GM21360 (cell line): ENCODE measurements around the gene SLC25A47.
A peak's percentile ranks its signal among the peaks of the same experiment; 100 is the strongest.

Source experiments
- ATAC-seq: cut with Tn5 transposase; IDR thresholded peaks from one replicate; pipeline ENCODE4 v1.9.1; 2021; ENCODE audit warnings: mild to moderate bottlenecking, moderate library complexity; ENCODE audit not compliant: unreplicated experiment

Gene SLC25A47

DNA sequence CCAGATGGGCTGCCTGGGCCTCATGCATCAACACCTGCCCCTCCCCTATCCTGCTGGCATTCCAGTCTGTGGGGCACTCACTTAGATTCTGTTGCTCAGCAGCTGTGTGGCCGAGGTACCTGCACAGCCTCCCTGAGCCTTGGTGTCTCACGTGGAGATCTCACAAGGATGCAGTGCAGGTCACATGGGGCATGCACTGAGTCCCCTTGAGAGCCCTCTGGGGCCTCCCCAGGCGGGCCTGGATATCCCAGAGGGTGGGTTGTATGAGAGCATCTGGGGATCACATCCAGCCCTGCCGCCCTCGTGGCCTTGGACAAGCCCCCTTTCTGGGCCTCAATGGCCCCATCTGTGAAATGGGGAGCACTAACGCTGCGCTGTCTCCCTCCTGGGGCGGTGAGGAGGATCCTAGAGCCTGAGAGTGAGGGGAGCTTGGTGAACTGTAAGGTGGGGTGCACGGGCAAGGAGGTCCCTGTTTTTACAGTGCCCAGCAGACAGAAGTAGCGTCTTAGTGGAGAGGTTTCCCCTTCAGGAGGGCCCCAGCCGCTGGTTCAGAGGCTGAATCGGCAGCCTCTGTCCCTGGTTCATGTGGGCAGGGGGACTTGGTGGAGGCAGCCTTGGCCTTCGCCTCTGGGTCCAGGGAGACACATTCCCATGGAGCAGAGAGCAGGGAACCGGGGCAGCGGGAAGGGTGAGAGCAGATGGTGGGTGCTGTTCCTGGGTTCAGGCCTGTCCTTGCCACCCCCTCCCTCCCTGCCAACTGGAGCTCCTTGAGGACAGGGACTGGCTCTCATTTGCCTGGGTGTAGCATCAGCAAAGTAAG, 791 bp upstream of the SLC25A47 start:
- ATAC-seq, result no peak

GRCh38 chr14:100323942-100324307, 786 bp downstream of the SLC25A47 start:
- ATAC-seq, result no peak

DNA sequence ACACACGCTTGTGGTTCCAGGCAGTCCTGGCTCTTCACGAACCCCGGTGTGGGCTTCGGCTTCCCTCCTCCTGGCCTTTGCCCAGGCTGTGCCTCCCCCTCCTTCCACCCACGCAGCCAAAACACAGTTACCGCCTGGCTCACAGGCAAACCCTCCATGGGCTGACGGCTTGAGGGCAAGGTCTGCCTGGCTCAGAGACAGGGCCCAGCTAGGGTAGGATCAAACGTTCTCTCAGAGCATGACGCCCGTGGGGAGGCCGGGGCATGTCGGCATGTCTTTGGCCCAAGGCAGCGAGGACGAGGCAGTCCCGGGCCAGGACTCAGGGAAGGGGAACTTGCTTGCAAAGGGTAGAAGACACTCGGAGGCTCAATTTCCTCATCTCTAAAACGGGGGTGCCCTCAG, 2.1 kb downstream of the SLC25A47 start:
- ATAC-seq, result no peak

DNA sequence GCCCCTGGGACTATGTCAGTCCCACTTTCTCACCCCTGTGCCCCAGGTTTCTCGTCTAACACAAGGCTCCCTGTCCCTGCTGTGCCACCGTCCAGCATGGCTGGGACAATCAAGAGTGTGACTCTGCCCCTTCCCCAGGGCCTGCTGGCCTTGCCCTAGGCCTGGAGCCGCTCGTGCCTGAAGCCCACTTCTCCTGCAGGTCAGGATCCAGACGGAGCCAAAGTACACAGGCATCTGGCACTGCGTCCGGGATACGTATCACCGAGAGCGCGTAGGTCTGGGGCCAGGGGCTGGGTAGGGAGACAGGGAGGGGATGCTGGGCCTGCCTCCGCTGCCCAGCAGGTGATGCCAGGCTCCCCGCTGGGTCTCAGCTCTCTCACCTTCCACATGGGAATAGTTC, 2.8 kb downstream of the SLC25A47 start:
- ATAC-seq, result no peak

DNA sequence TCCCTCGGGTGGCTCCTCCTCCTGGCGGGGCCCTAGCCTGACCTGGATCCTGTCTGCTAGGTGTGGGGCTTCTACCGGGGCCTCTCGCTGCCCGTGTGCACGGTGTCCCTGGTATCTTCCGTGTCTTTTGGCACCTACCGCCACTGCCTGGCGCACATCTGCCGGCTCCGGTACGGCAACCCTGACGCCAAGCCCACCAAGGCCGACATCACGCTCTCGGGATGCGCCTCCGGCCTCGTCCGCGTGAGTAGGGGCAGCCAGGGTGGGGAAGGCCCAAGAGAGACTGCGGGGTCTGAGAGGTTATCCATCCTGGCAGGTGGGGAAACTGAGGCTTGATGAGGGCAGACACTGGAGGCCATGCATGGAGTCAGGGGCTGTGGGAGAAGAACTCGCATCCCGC, 4.0 kb downstream of the SLC25A47 start:
- no peak for ATAC-seq

- no peak for ATAC-seq
These were observed 5.5 kb downstream of the SLC25A47 start for GRCh38 chr14:100328495-100329163.

GRCh38 chr14:100329233-100330006, 6.3 kb downstream of the SLC25A47 start:
- no peak for ATAC-seq

DNA sequence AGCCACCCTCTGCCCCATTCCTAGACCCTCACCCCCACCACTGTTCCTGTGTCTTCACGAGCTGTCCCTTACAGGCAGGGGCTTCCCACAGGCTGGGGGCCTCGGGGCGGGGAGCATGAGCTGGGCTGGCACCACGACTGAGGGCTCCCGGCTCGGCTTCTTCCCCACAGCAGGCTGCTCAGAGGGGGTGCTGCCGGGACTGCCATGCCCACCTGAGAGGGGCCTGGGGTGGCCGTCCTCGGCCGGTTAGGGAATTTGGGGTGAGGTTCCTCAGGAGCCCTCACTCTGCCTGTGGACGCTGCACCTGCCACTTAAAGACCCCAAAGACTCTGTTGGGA, 6.8 kb downstream of the SLC25A47 start:
- ATAC-seq, result no peak

- ATAC-seq, result no peak
These were observed 7.3 kb downstream of the SLC25A47 start for GRCh38 chr14:100330388-100330931.

GRCh38 chr14:100332071-100332639, 9.0 kb downstream of the SLC25A47 start:
- ATAC-seq, result no peak

DNA sequence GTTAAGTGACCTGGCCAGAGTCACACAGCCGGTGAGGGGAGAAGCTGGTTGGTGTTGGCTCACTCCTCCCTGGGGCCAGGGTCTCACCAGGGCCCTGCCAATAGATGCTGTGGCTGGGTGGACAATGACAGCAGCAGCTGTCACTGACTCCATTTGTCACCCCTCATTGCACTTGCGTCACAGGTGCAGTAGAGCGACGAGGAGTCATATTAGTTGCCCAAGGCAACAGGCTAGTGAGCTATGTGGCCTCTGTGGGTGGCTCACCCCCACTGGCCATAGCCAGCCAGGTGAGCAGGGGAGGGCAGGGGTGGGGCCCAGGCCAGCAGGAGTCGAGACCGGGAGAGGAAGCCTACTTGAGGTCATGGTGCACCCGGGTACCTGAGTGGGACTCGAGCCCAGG, 9.7 kb downstream of the SLC25A47 start:
- peak; percentile 69 for ATAC-seq

DNA sequence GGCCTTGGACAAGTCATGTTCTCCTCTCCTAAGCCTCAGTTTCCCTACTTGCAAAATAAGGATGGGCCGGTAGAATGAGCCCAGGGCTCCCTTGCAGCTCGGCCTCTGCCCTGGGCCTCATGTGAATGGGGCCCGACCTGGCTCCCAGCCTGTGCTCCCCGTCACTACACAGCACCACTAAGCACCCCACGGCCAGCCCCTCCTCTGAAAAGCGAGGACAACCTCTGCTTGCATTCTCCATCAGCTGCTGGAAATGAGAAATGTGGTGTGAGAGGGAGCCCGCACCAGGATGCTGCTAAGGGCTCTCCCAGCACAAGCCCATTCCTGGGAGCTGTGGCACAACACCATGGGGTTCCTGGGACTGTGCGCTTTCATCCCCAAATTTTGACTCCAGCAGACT, 10.2 kb downstream of the SLC25A47 start:
- ATAC-seq, result no peak

GRCh38 chr14:100333827-100334226, 10.7 kb downstream of the SLC25A47 start:
- no peak for ATAC-seq

GRCh38 chr14:100334904-100335303, 11.8 kb downstream of the SLC25A47 start:
- no peak for ATAC-seq

DNA sequence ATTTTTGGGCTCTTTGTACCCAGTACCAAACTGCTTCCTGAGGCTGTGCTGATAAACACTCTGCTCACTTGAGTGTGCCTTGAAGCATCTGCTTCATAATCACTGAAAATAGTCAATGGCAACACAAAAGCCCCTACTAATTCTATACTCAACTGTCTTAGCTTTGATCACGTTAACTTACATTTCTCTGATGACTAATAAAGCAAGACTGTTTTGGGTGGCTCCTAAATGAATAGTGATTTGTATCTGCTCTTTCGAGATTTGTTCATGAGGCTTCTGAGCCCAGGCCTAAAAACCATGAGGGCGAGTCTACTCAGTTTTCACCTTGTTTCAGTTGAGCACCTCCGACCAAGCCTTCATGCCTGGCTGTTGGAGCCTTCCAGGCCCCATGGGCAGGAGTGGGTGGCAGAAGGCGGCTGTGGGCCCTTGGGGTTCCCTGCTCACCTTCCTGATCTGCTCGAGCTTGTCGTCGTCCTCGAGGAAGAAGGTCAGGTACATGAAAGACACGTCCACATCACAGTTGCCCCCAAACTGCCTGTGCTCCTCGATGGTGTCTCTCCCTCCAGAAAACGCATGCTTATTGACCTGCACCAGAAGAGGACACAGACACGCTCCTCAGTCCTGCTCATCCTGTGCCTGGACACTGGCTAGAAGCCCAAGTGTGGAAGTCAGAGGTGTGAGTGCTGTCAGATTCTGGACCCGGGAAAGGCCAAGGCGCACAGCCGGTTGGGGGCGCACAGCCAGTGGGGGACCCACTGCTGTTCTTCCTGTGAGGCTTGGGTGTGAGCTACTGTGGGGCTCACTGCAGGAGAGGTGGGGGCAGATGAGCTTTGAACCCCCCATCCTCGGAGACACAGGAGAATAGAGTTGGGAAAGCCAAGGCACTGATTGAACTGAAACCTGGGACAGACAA, 13.7 kb downstream of the SLC25A47 start:
- ATAC-seq, result peak; percentile 37

- ATAC-seq, result no peak
These were observed 16.8 kb downstream of the SLC25A47 start for GRCh38 chr14:100339766-100340422.

DNA sequence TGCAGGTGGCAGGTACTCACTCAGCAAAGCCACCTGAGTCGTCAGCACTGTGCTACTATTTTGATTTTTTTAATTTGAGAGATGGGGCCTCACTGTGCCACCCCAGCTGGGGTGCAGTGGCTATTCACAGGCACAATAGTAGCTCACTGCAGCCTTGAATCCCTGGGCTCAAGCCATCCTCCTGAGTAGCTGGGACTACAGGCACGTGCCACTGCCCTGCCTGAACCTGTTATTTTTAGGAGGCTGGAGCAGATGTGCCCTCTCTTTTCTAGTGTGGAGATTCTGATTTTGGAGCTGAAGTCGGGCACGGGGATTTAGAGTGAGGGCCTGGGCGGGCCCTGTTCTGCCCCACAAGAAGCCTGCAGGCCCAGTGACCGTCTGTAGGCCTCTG, 17.3 kb downstream of the SLC25A47 start:
- no peak for ATAC-seq

DNA sequence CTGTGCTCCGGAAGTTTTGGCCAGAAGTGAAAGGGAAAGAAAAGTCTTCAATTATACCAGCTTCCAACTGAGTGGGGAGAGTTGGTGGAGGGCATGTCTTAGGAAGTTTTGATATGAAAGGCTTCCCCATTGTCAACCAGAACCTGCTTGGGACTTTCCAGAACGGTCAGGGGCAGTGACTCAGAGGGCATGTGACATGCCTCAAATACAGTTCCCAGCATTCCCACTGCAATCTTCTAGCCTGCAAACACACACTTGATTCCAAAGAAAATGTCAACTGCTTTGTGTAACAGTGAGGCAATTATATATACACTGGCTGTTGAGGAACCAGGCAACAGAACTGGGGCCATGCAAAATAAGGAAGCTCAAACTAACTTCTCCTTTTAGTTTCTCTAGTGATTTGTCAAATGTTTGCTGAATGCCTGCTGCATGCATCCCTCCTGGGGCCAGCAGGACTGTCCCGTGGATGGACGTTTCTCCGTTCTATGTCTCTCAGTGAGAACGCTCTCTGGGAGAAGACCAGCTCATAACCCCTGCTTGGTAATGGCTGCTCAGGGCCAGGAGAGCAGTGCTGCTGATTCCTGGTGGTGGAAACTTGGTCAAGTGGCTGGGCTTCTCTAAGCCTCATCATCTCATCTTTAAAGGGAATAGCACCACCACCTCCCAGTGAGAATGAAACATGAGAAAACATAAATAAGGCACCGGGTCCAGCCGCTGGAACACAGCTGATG, 18.3 kb downstream of the SLC25A47 start:
- ATAC-seq, result peak; percentile 45

GRCh38 chr14:100342195-100342594, 19.1 kb downstream of the SLC25A47 start:
- ATAC-seq, result no peak
